H1 (cell line): ENCODE results near the gene MUC16. TPM values are rescaled to one million over a fixed set of nuclear protein-coding genes. Genes with fewer than 3 reads are reported as not detected.

Source experiments
- KDM4A ChIP-seq: IDR thresholded peaks from one replicate; pipeline ENCODE4 v1.7.1; 2012; ENCODE audit warnings: low read depth, mild to moderate bottlenecking, moderate library complexity, low read length, inconsistent platforms; ENCODE audit not compliant: severe bottlenecking
- polyA plus RNA-seq, 7 experiments: library from polyadenylated mRNA; depleted of rRNA in 3 of 7; stranded (reverse) in 5 of 7; unstranded in 2 of 7; fragments of >200 nt in 5 of 7; fragments of 200-250 nt in 2 of 7; gene quantifications; 1 replicate in 5 of 7; 2 replicates in 1 of 7; 4 replicates in 1 of 7; pipeline versions ENCODE4 v1.2.1 to v1.2.3, GENCODE V29; 2011 to 2013; ENCODE audit warnings: missing spikeins in 2 of 7, mixed read lengths in 2 of 7
- total RNA-seq: library from RNA; stranded (reverse); fragmentation: NEBNext Ultra II Directional; extraction: Animal tissue kit (Norgen Biotek cat#: 25700); gene quantifications from 2 replicates; pipeline ENCODE4 v1.2.1, GENCODE V29; 2021

MUC16 gene
- total and polyA plus RNA-seq, 2 of the 8 experiments (the other 6 are each of a cell fraction or from before 2014, with no cell fraction given), result 0.17 to 0.60 TPM

DNA sequence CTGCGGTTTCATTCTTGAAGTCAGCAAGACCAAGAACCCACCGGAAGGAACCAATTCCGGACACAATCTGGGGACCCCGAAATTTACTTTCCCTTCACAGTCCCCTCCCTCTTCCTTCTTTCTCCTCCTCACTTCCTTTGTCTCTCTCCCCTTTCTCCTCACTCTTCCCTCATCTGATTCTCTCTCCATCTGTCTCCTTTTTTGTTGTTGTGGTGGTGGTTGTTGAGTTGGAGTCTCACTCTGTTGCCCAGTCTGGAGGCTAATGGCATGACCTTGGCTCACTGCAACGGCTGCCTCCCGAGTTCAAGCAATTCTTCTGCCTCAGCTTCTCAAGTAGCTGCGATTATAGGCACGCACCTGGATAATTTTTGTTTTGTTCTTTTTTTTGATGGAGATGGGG, 44.0 kb upstream of the MUC16 start (continued):
- TF ChIP-seq KDM4A, result no peak
